GM21381 (cell line): ENCODE measurements around the gene PKN1.

Experiments used
- ATAC-seq: cut with Tn5 transposase; IDR thresholded peaks from one replicate; pipeline ENCODE4 v1.9.1; 2021; ENCODE audit warnings: mild to moderate bottlenecking, moderate library complexity; ENCODE audit not compliant: unreplicated experiment

Gene PKN1

GRCh38 chr19:14405758-14406644 is 27.1 kb upstream of the PKN1 start:
- peak; percentile 51 for ATAC-seq

- ATAC-seq, result no peak
These were observed 26.3 kb upstream of the PKN1 start for GRCh38 chr19:14406645-14407401.

- no peak for ATAC-seq
These were observed 25.3 kb upstream of the PKN1 start for GRCh38 chr19:14407605-14408484.

GRCh38 chr19:14408491-14409145 is 24.5 kb upstream of the PKN1 start:
- no peak for ATAC-seq

- no peak for ATAC-seq
These were observed 23.7 kb upstream of the PKN1 start for GRCh38 chr19:14409146-14410023.

GRCh38 chr19:14410091-14411051 is 22.7 kb upstream of the PKN1 start:
- ATAC-seq, result no peak

- no peak for ATAC-seq
These were observed 21.8 kb upstream of the PKN1 start for GRCh38 chr19:14411161-14411937.

- no peak for ATAC-seq
These were observed 21.2 kb upstream of the PKN1 start for GRCh38 chr19:14411938-14412245.

- ATAC-seq, result no peak
These were observed 20.6 kb upstream of the PKN1 start for GRCh38 chr19:14412324-14412995.

GRCh38 chr19:14412996-14413692 is 20.0 kb upstream of the PKN1 start:
- ATAC-seq, result no peak

GRCh38 chr19:14413693-14414181 is 19.4 kb upstream of the PKN1 start:
- ATAC-seq, result no peak

- no peak for ATAC-seq
These were observed 18.0 kb upstream of the PKN1 start for GRCh38 chr19:14414926-14415690.

- no peak for ATAC-seq
These were observed 16.3 kb upstream of the PKN1 start for GRCh38 chr19:14416817-14417231.

GRCh38 chr19:14418856-14419105 is 14.3 kb upstream of the PKN1 start:
- no peak for ATAC-seq

- ATAC-seq, result peak; percentile 84
These were observed 13.8 kb upstream of the PKN1 start, which contains the start of gene DDX39A for GRCh38 chr19:14419106-14419813. DDX39A (minus strand) TSS chr19:14419341; CDS start chr19:14413220, 6,121 bp downstream.
